CD8-positive, alpha-beta memory T cell (primary cell): ENCODE results near the gene AUTS2. TPM values are rescaled to one million over a fixed set of nuclear protein-coding genes. Genes with fewer than 3 reads are reported as not detected.

Source experiments
- CTCF ChIA-PET: fragments of 350-600 bp; sonication (Branson Sonifier 250); formaldehyde crosslinking; loops from one replicate; lab custom pipeline; 2021; ENCODE audit warnings: antibody characterized with exemption; lab: Charles Lee
- POLR2A ChIA-PET: fragments of 350-600 bp; sonication (Branson Sonifier 250); formaldehyde crosslinking; loops from one replicate; lab custom pipeline; 2021; ENCODE audit warnings: antibody characterized with exemption; lab: Charles Lee
- DNase-seq, 5 donors: peaks; one replicate each; pipeline versions ENCODE4 v3.0.0 to v3.0.0-alpha.2; 2020 to 2022; ENCODE audit warnings: mixed read lengths in 1 of 5
- H3K27ac ChIP-seq: one replicate; pipeline ENCODE4 v1.7.0; 2013; ENCODE audit warnings: low read depth, mild to moderate bottlenecking, low read length, moderate library complexity
- H3K27me3 ChIP-seq: 2 replicates; pipeline ENCODE4 v1.7.0; 2013; ENCODE audit warnings: low read length, mild to moderate bottlenecking; ENCODE audit not compliant: insufficient read depth, poor library complexity, severe bottlenecking
- H3K36me3 ChIP-seq: 2 replicates; pipeline ENCODE4 v1.7.0; 2013; ENCODE audit warnings: mild to moderate bottlenecking, low read length, moderate library complexity; ENCODE audit not compliant: insufficient read depth
- H3K4me1 ChIP-seq: 2 replicates; pipeline ENCODE4 v1.7.0; 2013; ENCODE audit warnings: mild to moderate bottlenecking, low read length, moderate library complexity; ENCODE audit not compliant: insufficient read depth
- H3K4me3 ChIP-seq: 2 replicates; pipeline ENCODE4 v1.7.0; 2013; ENCODE audit warnings: mild to moderate bottlenecking, low read length
- H3K9me3 ChIP-seq: 2 replicates; pipeline ENCODE4 v1.7.0; 2013; ENCODE audit warnings: mild to moderate bottlenecking, low read length
- H3K27ac Mint-ChIP-seq, 8 donors: one replicate each; pipeline ENCODE4 v1.8.0; 2020 to 2021; ENCODE audit warnings: mixed read lengths in 8 of 8, mild to moderate bottlenecking in 6 of 8, inconsistent platforms in 3 of 8, moderate library complexity in 3 of 8
- H3K27me3 Mint-ChIP-seq, 2 donors: one replicate each; pipeline ENCODE4 v1.8.0; 2020 to 2021; ENCODE audit warnings: mixed read lengths in 2 of 2, mild to moderate bottlenecking in 1 of 2, moderate library complexity in 1 of 2
- H3K36me3 Mint-ChIP-seq, 3 donors: one replicate each; pipeline ENCODE4 v1.8.0; 2020 to 2021; ENCODE audit warnings: mixed read lengths in 3 of 3, inconsistent platforms in 1 of 3, mild to moderate bottlenecking in 1 of 3
- H3K4me1 Mint-ChIP-seq, 3 donors: one replicate each; pipeline ENCODE4 v1.8.0; 2020 to 2021; ENCODE audit warnings: mixed read lengths in 3 of 3, inconsistent platforms in 1 of 3, mild to moderate bottlenecking in 1 of 3
- H3K4me3 Mint-ChIP-seq, 7 donors: one replicate each; pipeline ENCODE4 v1.8.0; 2020 to 2021; ENCODE audit warnings: mixed read lengths in 7 of 7, mild to moderate bottlenecking in 6 of 7, moderate library complexity in 4 of 7, inconsistent platforms in 2 of 7
- H3K9me3 Mint-ChIP-seq, 5 donors: one replicate each; pipeline ENCODE4 v1.8.0; 2020 to 2022; ENCODE audit warnings: mixed read lengths in 5 of 5, mild to moderate bottlenecking in 3 of 5, moderate library complexity in 2 of 5, inconsistent platforms in 1 of 5
- polyA plus RNA-seq: library from polyadenylated mRNA; unstranded; fragments of 300-500 nt; fragmentation: Illumina TruSeq; gene quantifications from one replicate; pipeline ENCODE4 v1.2.3, GENCODE V29; 2021
- total RNA-seq, 2 experiments: library from RNA; stranded (reverse); gene quantifications; one replicate each; pipeline ENCODE4 v1.2.3, GENCODE V29; 2021

The AUTS2 gene
- total and polyA plus RNA-seq, 3 experiments from 2014 or later = 4.4 to 9.9 (median 5.3) TPM

- Histone ChIP-seq H3K27ac (no peak overlapping the region), H3K9me3 (no peaks in the 10 kb centered on the region), H3K4me1 (no peaks in the 10 kb centered on the region), H3K27me3 (no peaks in the 10 kb centered on the region), H3K36me3 (no peaks in the 10 kb centered on the region), H3K4me3 (no peak overlapping the region)
- Mint-ChIP-seq H3K27ac (no peak overlapping the region), H3K4me1 (no peaks in the 10 kb centered on the region), H3K36me3 (peaks cover 0 to 1% (median 0%) of the 10 kb centered on the region in 3 donors), H3K4me3 (no peak overlapping the region), H3K27me3 (no peaks in the 10 kb centered on the region), H3K9me3 (no peaks in the 10 kb centered on the region)
- CTCF ChIA-PET = no interaction called here
- POLR2A ChIA-PET = no interaction called here
- DNase-seq = no peak
These were observed 151.2 kb downstream of the AUTS2 start for GRCh38 chr7:69749372-69749979.

- Histone ChIP-seq H3K27ac (no peak overlapping the region), H3K4me1 (no peaks in the 10 kb centered on the region), H3K9me3 (no peaks in the 10 kb centered on the region), H3K27me3 (no peaks in the 10 kb centered on the region), H3K36me3 (no peaks in the 10 kb centered on the region), H3K4me3 (no peak overlapping the region)
- no peaks in the 10 kb centered on the region for H3K4me1 Mint-ChIP-seq
- no peak overlapping the region for H3K4me3 Mint-ChIP-seq
- POLR2A ChIA-PET = no interaction called here
- CTCF ChIA-PET = no interaction called here
- H3K9me3 Mint-ChIP-seq = no peaks in the 10 kb centered on the region
- no peaks in the 10 kb centered on the region for H3K27me3 Mint-ChIP-seq
- H3K36me3 Mint-ChIP-seq = peaks cover 0 to 1% (median 0%) of the 10 kb centered on the region in 3 donors
- no peak for DNase-seq
- H3K27ac Mint-ChIP-seq = no peak overlapping the region
These were observed 151.7 kb downstream of the AUTS2 start for GRCh38 chr7:69749994-69750393.

- ChIA-PET CTCF (no interaction called here), POLR2A (no interaction called here)
- Mint-ChIP-seq H3K4me3 (no peak overlapping the region), H3K9me3 (no peaks in the 10 kb centered on the region), H3K27ac (no peak overlapping the region), H3K36me3 (peaks cover 0 to 1% (median 0%) of the 10 kb centered on the region in 3 donors), H3K4me1 (no peaks in the 10 kb centered on the region), H3K27me3 (no peaks in the 10 kb centered on the region)
- Histone ChIP-seq H3K27me3 (no peaks in the 10 kb centered on the region), H3K27ac (no peak overlapping the region), H3K9me3 (no peaks in the 10 kb centered on the region), H3K4me1 (no peaks in the 10 kb centered on the region), H3K4me3 (no peak overlapping the region), H3K36me3 (no peaks in the 10 kb centered on the region)
- DNase-seq = no peak
These were observed 152.8 kb downstream of the AUTS2 start for GRCh38 chr7:69751026-69751425.

- H3K4me1 ChIP-seq = no peaks in the 10 kb centered on the region
- no peaks in the 10 kb centered on the region for H3K36me3 ChIP-seq
- Mint-ChIP-seq H3K4me3 (no peak overlapping the region), H3K9me3 (no peaks in the 10 kb centered on the region), H3K27ac (no peak overlapping the region), H3K36me3 (no peaks in the 10 kb centered on the region), H3K4me1 (no peaks in the 10 kb centered on the region), H3K27me3 (no peaks in the 10 kb centered on the region)
- POLR2A ChIA-PET = no interaction called here
- H3K9me3 ChIP-seq = no peaks in the 10 kb centered on the region
- DNase-seq = no peak
- CTCF ChIA-PET = no interaction called here
- no peak overlapping the region for H3K4me3 ChIP-seq
- no peak overlapping the region for H3K27ac ChIP-seq
- no peaks in the 10 kb centered on the region for H3K27me3 ChIP-seq
These were observed 155.7 kb downstream of the AUTS2 start for GRCh38 chr7:69753981-69754380.

GRCh38 chr7:69754476-69754875 lies 156.2 kb downstream of the AUTS2 start:
- no peaks in the 10 kb centered on the region for H3K36me3 ChIP-seq
- no peaks in the 10 kb centered on the region for H3K9me3 ChIP-seq
- POLR2A ChIA-PET = no interaction called here
- no peaks in the 10 kb centered on the region for H3K4me1 ChIP-seq
- H3K9me3 Mint-ChIP-seq = no peaks in the 10 kb centered on the region
- no peaks in the 10 kb centered on the region for H3K36me3 Mint-ChIP-seq
- H3K4me3 Mint-ChIP-seq = no peak overlapping the region
- H3K27me3 Mint-ChIP-seq = no peaks in the 10 kb centered on the region
- no peak overlapping the region for H3K4me3 ChIP-seq
- CTCF ChIA-PET = no interaction called here
- no peak overlapping the region for H3K27ac Mint-ChIP-seq
- H3K27me3 ChIP-seq = no peaks in the 10 kb centered on the region
- DNase-seq = no peak
- no peaks in the 10 kb centered on the region for H3K4me1 Mint-ChIP-seq
- no peak overlapping the region for H3K27ac ChIP-seq

- H3K9me3 ChIP-seq = no peaks in the 10 kb centered on the region
- Mint-ChIP-seq H3K27me3 (peaks cover 0 to under 1% of the 10 kb centered on the region in 2 donors), H3K27ac (no peak overlapping the region), H3K36me3 (no peaks in the 10 kb centered on the region), H3K9me3 (no peaks in the 10 kb centered on the region), H3K4me1 (no peaks in the 10 kb centered on the region), H3K4me3 (no peak overlapping the region)
- no peak overlapping the region for H3K27ac ChIP-seq
- no peaks in the 10 kb centered on the region for H3K27me3 ChIP-seq
- POLR2A ChIA-PET = no interaction called here
- CTCF ChIA-PET = no interaction called here
- H3K36me3 ChIP-seq = no peaks in the 10 kb centered on the region
- H3K4me1 ChIP-seq = no peaks in the 10 kb centered on the region
- no peak for DNase-seq
- H3K4me3 ChIP-seq = no peak overlapping the region
These were observed 158.0 kb downstream of the AUTS2 start for GRCh38 chr7:69756235-69756634.

- Mint-ChIP-seq H3K9me3 (no peaks in the 10 kb centered on the region), H3K27me3 (peaks cover 0 to 2% of the 10 kb centered on the region in 2 donors), H3K4me1 (no peaks in the 10 kb centered on the region), H3K4me3 (no peak overlapping the region), H3K36me3 (no peaks in the 10 kb centered on the region), H3K27ac (no peak overlapping the region)
- H3K27ac ChIP-seq = no peak overlapping the region
- CTCF ChIA-PET = no interaction called here
- no peaks in the 10 kb centered on the region for H3K27me3 ChIP-seq
- H3K4me3 ChIP-seq = no peak overlapping the region
- no peaks in the 10 kb centered on the region for H3K9me3 ChIP-seq
- H3K36me3 ChIP-seq = no peaks in the 10 kb centered on the region
- no peaks in the 10 kb centered on the region for H3K4me1 ChIP-seq
- POLR2A ChIA-PET = no interaction called here
- no peak for DNase-seq
These were observed 159.3 kb downstream of the AUTS2 start for GRCh38 chr7:69757528-69757927.

GRCh38 chr7:69757981-69758430 lies 159.7 kb downstream of the AUTS2 start:
- no peak overlapping the region for H3K4me3 Mint-ChIP-seq
- H3K4me1 ChIP-seq = no peaks in the 10 kb centered on the region
- no peaks in the 10 kb centered on the region for H3K27me3 ChIP-seq
- H3K27me3 Mint-ChIP-seq = peaks cover 0 to 2% of the 10 kb centered on the region in 2 donors
- H3K4me3 ChIP-seq = no peak overlapping the region
- no peaks in the 10 kb centered on the region for H3K4me1 Mint-ChIP-seq
- no peaks in the 10 kb centered on the region for H3K9me3 Mint-ChIP-seq
- H3K27ac ChIP-seq = no peak overlapping the region
- H3K36me3 ChIP-seq = no peaks in the 10 kb centered on the region
- ChIA-PET CTCF (no interaction called here), POLR2A (no interaction called here)
- H3K36me3 Mint-ChIP-seq = no peaks in the 10 kb centered on the region
- H3K9me3 ChIP-seq = no peaks in the 10 kb centered on the region
- no peak for DNase-seq
- no peak overlapping the region for H3K27ac Mint-ChIP-seq
